K562 (cell line): Measurements from ENCODE around the gene ATP6V0D1. TPM values are rescaled to one million over a fixed set of nuclear protein-coding genes. Genes with fewer than 3 reads are reported as not detected.

Experiments
- ADNP ChIP-seq: fragments of 200-800 bp; sonication (Bioruptor generic); IDR thresholded peaks from 2 replicates; pipeline ENCODE4 v1.6.1; 2016; ENCODE audit warnings: missing genetic modification characterization, missing compliant biosample characterization
- ATF1 ChIP-seq, 2 experiments: fragments of 450-650 bp in 1 of 2; IDR thresholded peaks; 2 replicates each; pipeline ENCODE4 v1.6.1; 2016; ENCODE audit warnings: missing compliant biosample characterization in 1 of 2, missing genetic modification characterization in 1 of 2
- ATF7 ChIP-seq: fragments of 450-650 bp; IDR thresholded peaks from 2 replicates; pipeline ENCODE4 v1.7.1; 2014; ENCODE audit warnings: mild to moderate bottlenecking, moderate library complexity
- E2F6 ChIP-seq, 2 experiments: IDR thresholded peaks; 2 replicates each; pipeline ENCODE4 v1.6.1; 2011; ENCODE audit warnings: borderline replicate concordance in 1 of 2, control low read depth in 1 of 2, low read depth in 1 of 2, low read length in 1 of 2, mild to moderate bottlenecking in 1 of 2, mixed read lengths in 1 of 2, moderate library complexity in 1 of 2; ENCODE audit not compliant: insufficient read depth in 1 of 2, insufficient read length in 1 of 2, poor library complexity in 1 of 2, severe bottlenecking in 1 of 2; ENCODE audit errors: extremely low read depth in 1 of 2
- HDAC3 ChIP-seq: fragments of 450-650 bp; IDR thresholded peaks from 2 replicates; pipeline ENCODE4 v1.6.1; 2018; ENCODE audit warnings: borderline replicate concordance, mild to moderate bottlenecking, moderate library complexity; ENCODE audit not compliant: partially characterized antibody
- ILK ChIP-seq: fragments of 450-650 bp; IDR thresholded peaks from 2 replicates; pipeline ENCODE4 v1.6.1; 2016; ENCODE audit warnings: missing genetic modification characterization, low read depth, mild to moderate bottlenecking, missing compliant biosample characterization, moderate library complexity, borderline replicate concordance
- LEF1 ChIP-seq: fragments of 450-650 bp; IDR thresholded peaks from 2 replicates; pipeline ENCODE4 v1.6.1; 2016; ENCODE audit warnings: mild to moderate bottlenecking
- NFRKB ChIP-seq: fragments of 450-650 bp; IDR thresholded peaks from 2 replicates; pipeline ENCODE4 v1.6.1; 2016; ENCODE audit warnings: low read depth
- RAD51 ChIP-seq: fragments of 450-650 bp; IDR thresholded peaks from 2 replicates; pipeline ENCODE4 v1.7.1; 2016; ENCODE audit warnings: low read depth, mild to moderate bottlenecking, borderline replicate concordance
- SIX5 ChIP-seq, 2 experiments: IDR thresholded peaks; 2 replicates each; pipeline ENCODE4 v1.6.1; 2011; ENCODE audit warnings: low read length in 2 of 2, borderline replicate concordance in 1 of 2, low read depth in 1 of 2, mild to moderate bottlenecking in 1 of 2, moderate library complexity in 1 of 2; ENCODE audit not compliant: insufficient read depth in 1 of 2
- SMC3 ChIP-seq: conservative IDR thresholded peaks from 2 replicates; pipeline ENCODE4 v1.6.1; 2011; ENCODE audit warnings: low read depth, low read length, improper control_type of control experiment; ENCODE audit not compliant: insufficient read depth
- SUPT5H ChIP-seq: fragments of 450-650 bp; IDR thresholded peaks from 2 replicates; pipeline ENCODE4 v1.6.1; 2016
- TAF15 ChIP-seq: fragments of 200-400 bp; formaldehyde crosslinking; IDR thresholded peaks from 2 replicates; pipeline ENCODE4 v1.6.1; 2017; ENCODE audit warnings: mild to moderate bottlenecking, low read depth, low read length, moderate library complexity
- TEAD2 ChIP-seq: fragments of 450-650 bp; IDR thresholded peaks from 2 replicates; pipeline ENCODE4 v1.6.1; 2016; ENCODE audit warnings: missing genetic modification characterization, control low read depth, missing compliant biosample characterization
- ZBTB1 ChIP-seq: sonication (generic); formaldehyde crosslinking; IDR thresholded peaks from 2 replicates; pipeline ENCODE4 v1.8.1; 2023; ENCODE audit warnings: missing genetic modification reagents, low read depth, mild to moderate bottlenecking, borderline replicate concordance
- ZFP30 ChIP-seq: fragments of 250-450 bp; sonication (Bioruptor Pico); IDR thresholded peaks from 2 replicates; pipeline ENCODE4 v1.8.0; 2022; ENCODE audit warnings: moderate library complexity, mild to moderate bottlenecking, inconsistent platforms, borderline replicate concordance
- ZNF12 ChIP-seq: sonication (generic); formaldehyde crosslinking; IDR thresholded peaks from 2 replicates; pipeline ENCODE4 v1.4.0; 2020; ENCODE audit warnings: mild to moderate bottlenecking, missing genetic modification reagents
- ZNF124 ChIP-seq: sonication (generic); formaldehyde crosslinking; IDR thresholded peaks from 2 replicates; pipeline ENCODE4 v1.8.1; 2022; ENCODE audit warnings: missing genetic modification reagents
- ZNF436 ChIP-seq: fragments of 250-450, 450-650 bp; sonication (Bioruptor Pico); formaldehyde crosslinking; IDR thresholded peaks from 2 replicates; pipeline ENCODE4 v1.7.0; 2020; ENCODE audit warnings: mild to moderate bottlenecking
- polyA plus RNA-seq, 8 experiments: library from polyadenylated mRNA; depleted of rRNA in 4 of 8; stranded (reverse) in 5 of 8; unstranded in 3 of 8; fragments of >200 nt; fragmentation: Nextera tagmentation in 2 of 8; fragmentation: Illumina TruSeq in 1 of 8; extraction: Ambion mirVana in 2 of 8; extraction: Trizol in 1 of 8; gene quantifications; 2 replicates each; pipeline versions ENCODE4 v1.2.1 to v1.2.3, GENCODE V29; 2011 to 2014; ENCODE audit warnings: inconsistent platforms in 1 of 8, missing spikeins in 1 of 8
- total RNA-seq, 7 experiments: library from RNA; depleted of rRNA in 6 of 7; stranded (reverse); fragments of >200 nt in 6 of 7; fragmentation: Illumina TruSeq in 2 of 7; extraction: Trizol in 2 of 7; gene quantifications; 2 replicates each; pipeline versions ENCODE4 v1.2.1 to v1.2.3, GENCODE V29; 2011 to 2021; ENCODE audit warnings: low replicate concordance in 1 of 7
- TF ChIP-seq, protein P1 (sequence below): sonication (generic); formaldehyde crosslinking; IDR thresholded peaks from 2 replicates; pipeline ENCODE4 v1.8.0; 2022; ENCODE audit warnings: mild to moderate bottlenecking, missing genetic modification reagents
- TF ChIP-seq, protein P2 (sequence below): fragments of 250-450 bp; sonication (Bioruptor Pico); IDR thresholded peaks from 2 replicates; pipeline ENCODE4 v1.8.0; 2021; ENCODE audit warnings: mild to moderate bottlenecking, moderate library complexity
- TF ChIP-seq, protein P3 (sequence below): sonication (generic); formaldehyde crosslinking; IDR thresholded peaks from 2 replicates; pipeline ENCODE4 v1.8.0; 2022; ENCODE audit warnings: mild to moderate bottlenecking, missing genetic modification reagents, borderline replicate concordance

Gene ATP6V0D1
- total and polyA plus RNA-seq, 9 of the 15 experiments (the other 6 are each of a cell fraction or from before 2014, with no cell fraction given), result 23.2 to 69.7 (median 45.6) TPM

GRCh38 chr16:67504031-67505021 lies 23.4 kb upstream of the ATP6V0D1 start (continued):
- TF ChIP-seq ATF7 (peak; percentile 89), SUPT5H (peak; percentile 51; the same call in 1 of the 2 replicates), E2F6 (IDR thresholded peaks at IDR 0.05; ENCODE audit: borderline replicate concordance in 1 of 2, extremely low read depth in 1 of 2, insufficient read depth in 1 of 2, insufficient read length in 1 of 2, low read depth in 1 of 2, low read length in 1 of 2, poor library complexity in 1 of 2, severe bottlenecking in 1 of 2) (peak in 1 of 2 experiments; percentile 60), NFRKB (no peak; the same call in none of the 2 replicates), LEF1 (peak; percentile 51; the same call in 1 of the 2 replicates), ZNF12 (no peak), ADNP (no peak; the same call in 1 of the 2 replicates), ZNF124 (no peak), TEAD2 (no peak), RAD51 (peak; percentile 83), ILK (tag) (no peak), SIX5 (IDR thresholded peaks at IDR 0.05; ENCODE audit: borderline replicate concordance in 1 of 2, insufficient read depth in 1 of 2, low read depth in 1 of 2, low read length in 2 of 2) (no peak), ZNF436 (CRISPR knock-in tag) (no peak), ZFP30 (CRISPR knock-in tag) (no peak), SMC3 (no peak), ATF1 (CRISPR knock-in tag; IDR thresholded peaks at IDR 0.05) (no peak), ATF1 (tag; IDR thresholded peaks at IDR 0.05) (peak; percentile 70), HDAC3 (no peak), ZBTB1 (CRISPR knock-in tag) (no peak), TAF15 (no peak)
- TF ChIP-seq, protein P1, sequence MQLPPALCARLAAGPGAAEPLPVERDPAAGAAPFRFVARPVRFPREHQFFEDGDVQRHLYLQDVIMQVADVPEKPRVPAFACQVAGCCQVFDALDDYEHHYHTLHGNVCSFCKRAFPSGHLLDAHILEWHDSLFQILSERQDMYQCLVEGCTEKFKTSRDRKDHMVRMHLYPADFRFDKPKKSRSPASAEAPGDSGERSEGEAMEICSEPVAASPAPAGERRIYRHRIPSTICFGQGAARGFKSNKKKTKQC (CRISPR knock-in tag), result no peak
- TF ChIP-seq, protein P2, sequence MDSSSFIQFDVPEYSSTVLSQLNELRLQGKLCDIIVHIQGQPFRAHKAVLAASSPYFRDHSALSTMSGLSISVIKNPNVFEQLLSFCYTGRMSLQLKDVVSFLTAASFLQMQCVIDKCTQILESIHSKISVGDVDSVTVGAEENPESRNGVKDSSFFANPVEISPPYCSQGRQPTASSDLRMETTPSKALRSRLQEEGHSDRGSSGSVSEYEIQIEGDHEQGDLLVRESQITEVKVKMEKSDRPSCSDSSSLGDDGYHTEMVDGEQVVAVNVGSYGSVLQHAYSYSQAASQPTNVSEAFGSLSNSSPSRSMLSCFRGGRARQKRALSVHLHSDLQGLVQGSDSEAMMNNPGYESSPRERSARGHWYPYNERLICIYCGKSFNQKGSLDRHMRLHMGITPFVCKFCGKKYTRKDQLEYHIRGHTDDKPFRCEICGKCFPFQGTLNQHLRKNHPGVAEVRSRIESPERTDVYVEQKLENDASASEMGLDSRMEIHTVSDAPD (CRISPR knock-in tag), result no peak
- TF ChIP-seq, protein P3, sequence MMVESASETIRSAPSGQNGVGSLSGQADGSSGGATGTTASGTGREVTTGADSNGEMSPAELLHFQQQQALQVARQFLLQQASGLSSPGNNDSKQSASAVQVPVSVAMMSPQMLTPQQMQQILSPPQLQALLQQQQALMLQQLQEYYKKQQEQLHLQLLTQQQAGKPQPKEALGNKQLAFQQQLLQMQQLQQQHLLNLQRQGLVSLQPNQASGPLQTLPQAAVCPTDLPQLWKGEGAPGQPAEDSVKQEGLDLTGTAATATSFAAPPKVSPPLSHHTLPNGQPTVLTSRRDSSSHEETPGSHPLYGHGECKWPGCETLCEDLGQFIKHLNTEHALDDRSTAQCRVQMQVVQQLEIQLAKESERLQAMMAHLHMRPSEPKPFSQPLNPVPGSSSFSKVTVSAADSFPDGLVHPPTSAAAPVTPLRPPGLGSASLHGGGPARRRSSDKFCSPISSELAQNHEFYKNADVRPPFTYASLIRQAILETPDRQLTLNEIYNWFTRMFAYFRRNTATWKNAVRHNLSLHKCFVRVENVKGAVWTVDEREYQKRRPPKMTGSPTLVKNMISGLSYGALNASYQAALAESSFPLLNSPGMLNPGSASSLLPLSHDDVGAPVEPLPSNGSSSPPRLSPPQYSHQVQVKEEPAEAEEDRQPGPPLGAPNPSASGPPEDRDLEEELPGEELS (CRISPR knock-in tag), result no peak
